ENCODE results near the gene IQCF6.

Gene IQCF6
- long read RNA-seq: 0 reads

DNA sequence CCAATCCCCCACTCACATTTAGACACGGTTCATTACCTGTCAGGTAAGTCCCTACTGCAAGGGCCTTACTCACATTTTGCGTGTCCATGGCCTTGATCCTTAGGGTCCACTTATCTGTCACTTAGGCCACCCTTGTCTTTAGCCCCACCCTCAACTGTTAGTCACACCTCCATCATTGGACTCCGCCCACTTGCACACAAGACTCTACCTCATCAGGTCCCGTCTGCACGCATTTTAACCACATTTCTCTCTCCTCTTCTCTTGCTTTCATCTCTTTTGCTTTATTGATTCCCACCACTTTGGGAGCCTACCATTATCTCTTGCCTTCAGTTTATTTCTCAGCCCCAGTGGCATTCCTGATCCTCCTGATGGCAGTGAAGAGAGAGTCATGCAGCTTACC is at the start of gene IQCF6:
Gene IQCF6, minus strand, starts transcription at position 101 of the 400 bp plus-strand sequence. Its CDS starts 13 bp downstream, at position 88.
- Histone ChIP-seq H3K27ac (replicated peaks) (no peak within 1 kb of the TSS), H3K27me3 (ENCODE audit: insufficient read depth, poor library complexity, severe bottlenecking) (peaks cover 3% of the 10 kb centered on the region), H3K4me3 (replicated peaks; ENCODE audit: insufficient read depth, low read length) (no peak within 1 kb of the TSS)
- TF ChIP-seq SPI1 (IDR thresholded peaks at IDR 0.05; ENCODE audit: borderline replicate concordance, low read depth): no peak
- TF ChIP-seq POLR2AphosphoS5 (IDR thresholded peaks at IDR 0.05; ENCODE audit: low read depth): no peak
- no peak for TF ChIP-seq GABPA (IDR thresholded peaks at IDR 0.05; ENCODE audit: low read depth)
- TF ChIP-seq, protein P1, sequence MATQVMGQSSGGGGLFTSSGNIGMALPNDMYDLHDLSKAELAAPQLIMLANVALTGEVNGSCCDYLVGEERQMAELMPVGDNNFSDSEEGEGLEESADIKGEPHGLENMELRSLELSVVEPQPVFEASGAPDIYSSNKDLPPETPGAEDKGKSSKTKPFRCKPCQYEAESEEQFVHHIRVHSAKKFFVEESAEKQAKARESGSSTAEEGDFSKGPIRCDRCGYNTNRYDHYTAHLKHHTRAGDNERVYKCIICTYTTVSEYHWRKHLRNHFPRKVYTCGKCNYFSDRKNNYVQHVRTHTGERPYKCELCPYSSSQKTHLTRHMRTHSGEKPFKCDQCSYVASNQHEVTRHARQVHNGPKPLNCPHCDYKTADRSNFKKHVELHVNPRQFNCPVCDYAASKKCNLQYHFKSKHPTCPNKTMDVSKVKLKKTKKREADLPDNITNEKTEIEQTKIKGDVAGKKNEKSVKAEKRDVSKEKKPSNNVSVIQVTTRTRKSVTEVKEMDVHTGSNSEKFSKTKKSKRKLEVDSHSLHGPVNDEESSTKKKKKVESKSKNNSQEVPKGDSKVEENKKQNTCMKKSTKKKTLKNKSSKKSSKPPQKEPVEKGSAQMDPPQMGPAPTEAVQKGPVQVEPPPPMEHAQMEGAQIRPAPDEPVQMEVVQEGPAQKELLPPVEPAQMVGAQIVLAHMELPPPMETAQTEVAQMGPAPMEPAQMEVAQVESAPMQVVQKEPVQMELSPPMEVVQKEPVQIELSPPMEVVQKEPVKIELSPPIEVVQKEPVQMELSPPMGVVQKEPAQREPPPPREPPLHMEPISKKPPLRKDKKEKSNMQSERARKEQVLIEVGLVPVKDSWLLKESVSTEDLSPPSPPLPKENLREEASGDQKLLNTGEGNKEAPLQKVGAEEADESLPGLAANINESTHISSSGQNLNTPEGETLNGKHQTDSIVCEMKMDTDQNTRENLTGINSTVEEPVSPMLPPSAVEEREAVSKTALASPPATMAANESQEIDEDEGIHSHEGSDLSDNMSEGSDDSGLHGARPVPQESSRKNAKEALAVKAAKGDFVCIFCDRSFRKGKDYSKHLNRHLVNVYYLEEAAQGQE (IDR thresholded peaks at IDR 0.05; ENCODE audit: insufficient replicate concordance, low read depth): no peak
- TF ChIP-seq, protein P2, sequence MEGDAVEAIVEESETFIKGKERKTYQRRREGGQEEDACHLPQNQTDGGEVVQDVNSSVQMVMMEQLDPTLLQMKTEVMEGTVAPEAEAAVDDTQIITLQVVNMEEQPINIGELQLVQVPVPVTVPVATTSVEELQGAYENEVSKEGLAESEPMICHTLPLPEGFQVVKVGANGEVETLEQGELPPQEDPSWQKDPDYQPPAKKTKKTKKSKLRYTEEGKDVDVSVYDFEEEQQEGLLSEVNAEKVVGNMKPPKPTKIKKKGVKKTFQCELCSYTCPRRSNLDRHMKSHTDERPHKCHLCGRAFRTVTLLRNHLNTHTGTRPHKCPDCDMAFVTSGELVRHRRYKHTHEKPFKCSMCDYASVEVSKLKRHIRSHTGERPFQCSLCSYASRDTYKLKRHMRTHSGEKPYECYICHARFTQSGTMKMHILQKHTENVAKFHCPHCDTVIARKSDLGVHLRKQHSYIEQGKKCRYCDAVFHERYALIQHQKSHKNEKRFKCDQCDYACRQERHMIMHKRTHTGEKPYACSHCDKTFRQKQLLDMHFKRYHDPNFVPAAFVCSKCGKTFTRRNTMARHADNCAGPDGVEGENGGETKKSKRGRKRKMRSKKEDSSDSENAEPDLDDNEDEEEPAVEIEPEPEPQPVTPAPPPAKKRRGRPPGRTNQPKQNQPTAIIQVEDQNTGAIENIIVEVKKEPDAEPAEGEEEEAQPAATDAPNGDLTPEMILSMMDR (IDR thresholded peaks at IDR 0.05; ENCODE audit: insufficient read depth, low read length): no peak
- no peak for DNase-seq (ENCODE audit: low read depth in 1 of 2, low spot score in 1 of 2)

DNA sequence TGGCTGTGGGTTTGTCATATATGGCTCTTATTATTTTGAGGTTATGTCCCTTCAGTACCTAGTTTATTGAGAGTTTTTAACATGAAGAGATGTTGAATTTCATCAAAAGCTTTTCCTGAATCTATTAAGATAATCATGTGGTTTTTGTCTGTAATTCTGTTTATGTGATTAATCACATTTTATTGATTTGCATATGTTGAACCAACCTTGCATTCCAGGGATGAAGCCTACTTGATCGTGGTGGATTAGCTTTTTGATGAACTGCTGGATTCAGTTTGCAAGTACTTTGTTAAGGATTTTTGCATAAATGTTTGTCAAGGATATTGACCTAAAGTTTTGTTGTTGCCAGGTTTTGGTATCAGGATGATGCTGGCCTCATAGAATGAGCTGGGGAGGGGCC is 49.3 kb upstream of the IQCF6 start:
- H3K27ac ChIP-seq (replicated peaks): no peak overlapping the region
- DNase-seq (ENCODE audit: low read depth in 1 of 2, low spot score in 1 of 2): no peak
- no peak overlapping the region for H3K4me3 ChIP-seq (replicated peaks; ENCODE audit: insufficient read depth, low read length)
- TF ChIP-seq, protein P1 (IDR thresholded peaks at IDR 0.05; ENCODE audit: insufficient replicate concordance, low read depth): no peak
- TF ChIP-seq SPI1 (IDR thresholded peaks at IDR 0.05; ENCODE audit: borderline replicate concordance, low read depth) (no peak), POLR2AphosphoS5 (IDR thresholded peaks at IDR 0.05; ENCODE audit: low read depth) (no peak), GABPA (IDR thresholded peaks at IDR 0.05; ENCODE audit: low read depth) (no peak)
- TF ChIP-seq, protein P2 (IDR thresholded peaks at IDR 0.05; ENCODE audit: insufficient read depth, low read length): no peak
- peaks cover 2% of the 10 kb centered on the region for H3K27me3 ChIP-seq (ENCODE audit: insufficient read depth, poor library complexity, severe bottlenecking)

DNA sequence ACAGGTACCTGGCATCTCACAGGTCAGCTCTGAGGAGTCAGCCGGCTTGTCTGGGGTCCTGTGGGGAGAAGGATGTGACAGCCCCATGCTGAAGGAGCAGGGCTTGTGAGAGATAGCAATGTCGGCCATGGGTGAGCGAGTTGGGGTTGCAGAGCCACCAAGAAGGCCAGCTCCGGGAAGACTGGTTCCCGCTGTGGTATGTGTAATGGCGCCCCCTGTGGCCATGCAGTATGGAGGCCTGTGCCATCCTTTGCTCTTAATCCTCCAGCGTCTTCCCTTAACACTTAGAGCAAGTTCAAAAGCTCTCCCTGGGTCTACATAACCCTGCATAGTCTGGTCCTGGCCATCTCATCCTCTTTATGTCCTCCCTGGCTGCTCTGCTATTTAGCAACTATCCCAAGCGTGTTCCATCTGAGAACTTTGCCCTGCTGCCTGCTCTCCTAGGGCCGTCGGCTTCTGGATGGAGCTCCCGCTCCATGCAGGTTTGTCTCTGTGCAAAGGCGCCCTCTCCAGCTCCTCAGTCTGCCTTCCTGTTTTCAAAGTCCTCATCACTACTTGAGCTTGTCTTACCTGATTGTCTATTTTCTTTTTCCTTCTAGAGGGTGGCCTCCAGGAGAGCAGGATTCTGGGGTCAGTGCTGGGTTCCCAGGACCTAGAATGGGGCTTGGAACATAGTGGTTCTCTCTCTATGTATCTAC is 40.8 kb upstream of the IQCF6 start:
- Histone ChIP-seq H3K27me3 (ENCODE audit: insufficient read depth, poor library complexity, severe bottlenecking) (peaks cover 12% of the 10 kb centered on the region), H3K4me3 (replicated peaks; ENCODE audit: insufficient read depth, low read length) (no peak overlapping the region), H3K27ac (replicated peaks) (no peak overlapping the region)
- TF ChIP-seq, protein P1 (IDR thresholded peaks at IDR 0.05; ENCODE audit: insufficient replicate concordance, low read depth): no peak
- TF ChIP-seq GABPA (IDR thresholded peaks at IDR 0.05; ENCODE audit: low read depth): no peak
- TF ChIP-seq, protein P2 (IDR thresholded peaks at IDR 0.05; ENCODE audit: insufficient read depth, low read length): peak; percentile 33
- TF ChIP-seq SPI1 (IDR thresholded peaks at IDR 0.05; ENCODE audit: borderline replicate concordance, low read depth): no peak
- TF ChIP-seq POLR2AphosphoS5 (IDR thresholded peaks at IDR 0.05; ENCODE audit: low read depth): no peak
- no peak for DNase-seq (ENCODE audit: low read depth in 1 of 2, low spot score in 1 of 2)

All from HL-60 (cell line).